HG03520 (cell line): ENCODE measurements around the gene AVEN.
A peak's percentile ranks its signal among the peaks of the same experiment; 100 is the strongest.

Experiments used
- ATAC-seq: cut with Tn5 transposase; IDR thresholded peaks from one replicate; pipeline ENCODE4 v1.9.1; 2021; ENCODE audit warnings: mild to moderate bottlenecking, moderate library complexity; ENCODE audit not compliant: unreplicated experiment

The AVEN gene

GRCh38 chr15:33987444-33987843 is 51.6 kb downstream of the AVEN start:
- ATAC-seq: no peak

- no peak for ATAC-seq
Observed at GRCh38 chr15:33985751-33986150, 53.3 kb downstream of the AVEN start.

DNA sequence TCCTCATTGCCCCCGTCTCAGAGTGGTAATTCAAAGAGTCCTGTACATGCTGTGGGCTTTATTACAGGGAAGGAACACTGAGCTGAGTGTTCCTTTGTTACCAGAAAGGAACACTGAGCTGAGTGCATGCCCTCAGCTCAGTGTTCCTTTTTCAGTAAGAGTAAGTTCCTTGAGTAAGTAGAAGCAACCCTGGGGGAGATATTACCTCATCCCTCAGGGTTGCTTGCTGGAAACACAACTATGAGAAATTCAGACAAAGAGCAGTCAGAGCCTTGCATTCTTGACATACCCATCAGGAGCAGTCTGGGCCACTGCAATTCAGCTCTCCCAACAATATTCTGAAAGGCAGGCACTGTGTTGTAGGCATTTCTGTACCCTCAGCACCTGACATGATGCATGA is 53.7 kb downstream of the AVEN start:
- ATAC-seq: no peak

- no peak for ATAC-seq
Observed at GRCh38 chr15:33982516-33982915, 56.5 kb downstream of the AVEN start.

DNA sequence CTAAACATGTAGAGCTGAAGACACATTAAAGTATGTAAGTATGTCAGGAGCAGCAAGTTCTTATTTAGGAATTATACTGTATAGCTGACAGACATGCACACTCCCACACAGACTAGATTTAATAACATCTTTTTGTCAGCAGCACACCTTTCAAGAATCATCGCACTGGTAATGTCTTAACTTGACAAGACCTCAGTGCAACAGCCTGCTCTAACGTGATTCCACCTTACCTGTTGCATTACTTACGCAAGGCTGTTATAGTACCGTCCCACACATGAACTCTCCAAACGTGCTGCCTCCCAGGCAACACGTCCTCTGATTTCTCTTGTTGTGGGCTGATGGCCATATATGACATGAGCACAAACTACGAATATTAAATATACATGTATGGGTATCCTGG is 58.8 kb downstream of the AVEN start:
- ATAC-seq: no peak

GRCh38 chr15:33975022-33975565 is 63.9 kb downstream of the AVEN start:
- ATAC-seq: no peak

- ATAC-seq: no peak
Observed at GRCh38 chr15:33971811-33972210, 67.2 kb downstream of the AVEN start.

- ATAC-seq: no peak
Observed at GRCh38 chr15:33968821-33969220, 70.2 kb downstream of the AVEN start.

DNA sequence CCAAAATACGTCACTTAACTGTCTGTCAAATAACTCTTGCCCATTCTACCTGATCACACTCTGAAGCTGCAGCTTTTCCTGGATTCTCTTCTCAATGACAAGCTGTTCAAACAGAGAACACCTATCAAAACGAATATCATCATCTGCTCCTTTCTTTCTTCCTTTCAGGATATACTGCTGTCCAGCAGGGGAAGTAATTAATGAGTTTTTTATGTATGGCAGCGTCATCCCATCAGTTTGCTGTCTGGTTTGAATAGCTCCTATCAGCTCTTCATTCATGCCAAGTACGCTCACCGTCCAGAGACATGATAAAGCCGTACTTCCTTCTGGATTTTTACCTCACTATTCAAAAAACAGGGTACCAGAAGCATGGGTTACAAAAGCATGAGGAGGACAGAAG is 70.8 kb downstream of the AVEN start, which contains the start of gene CHRM5:
TSS of gene CHRM5 (plus strand) at position 274 of the 400 bp plus-strand sequence. CDS start 94,221 bp downstream, outside the sequence.
- ATAC-seq: no peak

GRCh38 chr15:33964665-33965040 is 74.4 kb downstream of the AVEN start:
- no peak for ATAC-seq

DNA sequence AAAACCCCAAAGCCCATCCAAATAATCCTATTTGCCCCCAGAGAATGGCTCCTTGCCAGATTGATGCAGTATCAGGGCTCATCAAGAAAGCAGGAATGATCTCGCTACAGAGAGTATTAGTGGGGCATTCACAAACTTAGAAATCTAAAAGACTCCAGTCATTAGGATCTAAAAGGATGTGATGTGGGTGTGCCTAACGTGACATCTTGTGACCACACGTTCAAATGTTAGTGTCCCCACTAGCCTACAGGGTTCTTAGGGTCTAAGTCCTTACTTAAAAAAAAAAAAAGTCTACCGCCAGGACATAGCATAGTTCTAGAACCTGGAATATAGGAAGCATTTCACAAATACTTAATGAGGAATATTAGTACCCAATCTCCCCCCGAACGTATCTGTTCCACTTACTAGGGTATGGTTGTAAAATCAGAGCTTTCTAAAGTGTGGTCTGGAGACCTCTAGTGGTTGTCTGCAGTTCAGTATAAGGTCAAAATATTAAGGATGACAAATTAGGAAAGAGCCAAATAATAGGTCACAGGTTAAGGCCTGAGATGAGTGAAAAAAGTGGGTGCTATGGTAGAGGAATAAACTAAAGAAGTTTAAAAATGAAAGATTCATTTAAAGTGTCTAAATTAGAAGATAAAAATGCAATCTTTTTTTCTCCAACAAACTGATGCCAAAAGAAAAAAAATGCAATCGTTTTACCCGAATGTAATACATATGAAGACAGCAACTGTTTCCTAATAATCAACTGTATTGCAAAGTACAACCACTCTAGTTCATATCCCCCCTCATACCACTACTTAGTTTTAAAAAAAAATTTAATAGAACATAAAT is 75.0 kb downstream of the AVEN start:
- ATAC-seq: no peak

DNA sequence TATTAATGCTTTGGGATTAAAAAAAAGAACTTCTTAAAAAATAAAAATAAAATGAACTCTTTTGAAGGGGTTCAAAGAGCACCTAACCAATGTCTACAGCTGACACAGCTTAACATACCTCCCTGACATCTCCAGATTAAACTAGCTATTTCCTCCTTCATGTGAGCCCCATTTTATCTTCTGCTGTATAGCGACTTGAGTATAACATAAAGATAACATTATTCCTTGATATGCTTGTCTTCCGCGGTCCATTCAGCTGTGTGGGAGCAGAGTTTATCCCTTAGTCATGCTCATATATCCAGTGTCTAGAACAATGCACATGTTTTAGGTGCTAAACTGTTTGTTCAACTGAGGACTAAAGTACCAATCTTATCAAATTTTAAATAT is 78.5 kb downstream of the AVEN start:
- no peak for ATAC-seq

GRCh38 chr15:33959844-33960548 is 79.0 kb downstream of the AVEN start:
- ATAC-seq: no peak

DNA sequence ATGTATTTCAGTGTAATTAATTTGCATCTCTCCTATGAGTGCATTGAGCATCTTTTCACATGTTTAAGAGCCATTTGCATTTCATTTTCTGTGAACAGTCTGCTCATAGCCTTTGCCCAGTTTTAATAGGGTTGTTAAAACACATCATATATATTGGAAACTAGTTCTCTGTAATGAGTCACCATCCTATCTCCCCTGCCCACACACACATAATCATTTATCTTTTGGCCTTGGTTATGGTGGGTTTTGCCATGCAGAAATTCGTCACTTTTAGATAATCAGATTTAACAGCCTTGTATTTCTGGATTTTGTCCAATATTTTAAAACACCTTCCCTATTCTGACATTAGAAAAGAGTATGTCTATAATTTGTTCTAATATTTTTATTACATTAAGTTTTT is 82.6 kb downstream of the AVEN start:
- no peak for ATAC-seq

DNA sequence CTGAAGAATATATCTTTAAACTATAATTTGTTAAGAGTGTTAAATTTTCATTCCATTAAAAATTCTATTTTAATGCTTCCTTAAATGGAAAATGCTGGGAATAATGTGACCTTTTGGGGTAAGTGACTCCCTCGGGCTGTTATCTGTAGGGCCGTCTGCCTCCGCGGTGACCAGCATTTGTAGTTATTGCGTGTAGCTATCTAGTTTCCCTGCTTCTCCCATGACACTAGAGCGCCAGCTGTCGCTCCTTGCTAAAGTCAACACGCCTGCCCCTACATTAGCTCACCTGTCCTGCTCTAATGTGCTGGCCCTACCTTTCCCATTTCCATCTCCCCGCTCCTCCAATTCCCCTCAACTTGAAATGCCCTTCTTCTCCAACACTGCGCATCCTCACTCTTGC is 83.1 kb downstream of the AVEN start:
- no peak for ATAC-seq

DNA sequence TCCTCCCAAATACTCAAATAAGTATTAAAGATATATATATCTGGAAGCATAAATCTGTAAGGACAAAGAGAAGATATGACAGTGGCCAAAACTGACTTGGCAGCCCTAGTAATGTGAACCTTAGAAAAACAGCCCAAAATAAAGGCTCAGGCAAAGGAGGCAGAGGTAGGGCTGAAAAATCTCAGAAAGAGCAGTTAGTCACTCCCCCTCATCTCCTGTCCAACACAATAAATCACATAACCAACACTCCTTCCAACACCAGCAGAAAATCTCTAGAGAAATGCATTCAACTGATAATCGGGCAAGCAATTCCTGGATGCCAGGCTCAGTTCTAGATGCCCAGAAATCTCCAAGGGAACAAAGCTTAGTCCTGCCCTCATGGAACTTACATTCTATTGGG is 92.9 kb downstream of the AVEN start:
- no peak for ATAC-seq

- peak; percentile 51 for ATAC-seq
Observed at GRCh38 chr15:33941279-33942063, 97.5 kb downstream of the AVEN start.

DNA sequence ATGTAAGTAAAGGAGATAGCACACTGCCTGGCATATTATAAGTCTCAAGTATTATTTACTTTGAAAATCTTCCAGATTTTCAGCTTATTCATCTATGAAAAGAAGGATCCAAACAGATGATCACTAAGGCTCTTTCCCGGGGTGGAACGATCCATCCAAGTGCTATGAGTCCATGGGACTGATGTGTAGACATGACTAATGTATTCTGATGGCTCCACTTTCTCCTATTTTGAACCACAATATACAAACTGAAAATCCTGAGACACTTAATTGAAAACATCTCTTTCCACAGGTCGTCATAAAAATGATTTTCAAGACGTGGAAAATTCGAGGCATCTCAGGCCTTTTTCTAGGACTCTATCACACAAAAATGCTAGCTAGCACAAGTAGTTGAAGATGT is 104.1 kb downstream of the AVEN start:
- ATAC-seq: no peak

GRCh38 chr15:33934396-33934795 is 104.6 kb downstream of the AVEN start:
- no peak for ATAC-seq

GRCh38 chr15:33932734-33933133 is 106.3 kb downstream of the AVEN start:
- no peak for ATAC-seq

DNA sequence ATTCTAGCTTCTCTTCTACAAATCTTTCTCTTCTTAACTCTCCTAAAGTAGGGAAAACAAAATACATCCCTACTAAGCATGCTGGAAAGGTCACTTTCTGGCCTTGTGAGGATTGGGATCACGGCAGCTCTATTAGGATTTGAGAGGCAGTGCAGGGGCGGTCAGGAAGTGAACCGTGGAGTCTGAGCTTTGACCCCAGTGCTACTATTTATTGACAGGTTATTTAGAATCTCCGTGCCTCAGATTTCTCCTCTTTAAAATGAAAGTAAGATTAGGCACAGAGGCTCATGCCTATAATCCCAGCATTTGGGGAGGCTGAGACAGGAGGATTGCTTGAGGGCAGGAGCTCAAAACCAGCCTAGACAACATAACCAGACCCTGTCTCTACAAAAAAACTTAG is 112.7 kb downstream of the AVEN start:
- no peak for ATAC-seq
